Vagina (tissue), 2 donors: ENCODE data around the gene SRGAP3.

Experiments used
- CTCF ChIP-seq, 3 experiments: fragments of 450-650 bp in 2 of 3; fragments of 200-600 bp in 1 of 3; sonication (generic) in 1 of 3; IDR thresholded peaks; one replicate each; pipeline ENCODE4 v1.5.1; 2017 to 2019; ENCODE audit warnings: antibody characterized with exemption in 3 of 3, mild to moderate bottlenecking in 2 of 3, moderate library complexity in 2 of 3
- POLR2A ChIP-seq, 2 donors: fragments of 450-650 bp; IDR thresholded peaks; one replicate each; pipeline ENCODE4 v1.6.1; 2017; ENCODE audit warnings: antibody characterized with exemption in 2 of 2, mild to moderate bottlenecking in 2 of 2, moderate library complexity in 2 of 2
- POLR2AphosphoS5 ChIP-seq, 2 donors: sonication (generic); formaldehyde crosslinking; IDR thresholded peaks; one replicate each; pipeline ENCODE4 v1.9.0; 2017; ENCODE audit warnings: antibody characterized with exemption in 2 of 2, mild to moderate bottlenecking in 2 of 2, low read depth in 1 of 2; ENCODE audit not compliant: insufficient read depth in 1 of 2

DNA sequence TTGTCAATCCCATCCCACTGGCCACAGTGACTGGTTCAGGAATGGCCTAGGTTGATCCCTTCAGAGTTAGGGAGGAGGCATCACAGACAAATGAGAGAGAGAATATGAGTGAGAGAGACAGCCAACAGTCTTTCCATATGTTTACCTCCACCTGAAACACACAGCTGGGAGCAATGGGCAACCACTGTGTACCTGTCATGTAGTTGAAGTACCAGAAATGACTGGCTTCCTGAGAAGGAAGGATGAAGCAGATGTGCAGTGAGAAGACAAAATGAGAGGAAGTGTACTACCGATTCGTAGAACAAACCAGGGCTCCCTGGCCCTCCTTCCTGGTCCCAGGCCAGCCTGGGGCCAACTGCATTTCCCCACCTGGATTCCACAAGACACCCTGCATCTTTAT lies 27.4 kb downstream of the SRGAP3 start:
- TF ChIP-seq CTCF (IDR thresholded peaks at IDR 0.05): no peak
- no peak for TF ChIP-seq POLR2A (IDR thresholded peaks at IDR 0.05)
- TF ChIP-seq POLR2AphosphoS5 (IDR thresholded peaks at IDR 0.05; ENCODE audit: insufficient read depth in 1 of 2, low read depth in 1 of 2): no peak
